Fibroblast of skin of scalp (primary cell): ENCODE data around the gene CHRD.

Source experiments
- DNase-seq: peaks from one replicate; pipeline ENCODE4 v3.0.0-alpha.2; 2013

Gene CHRD

GRCh38 chr3:184361532-184361931 lies 18.3 kb upstream of the CHRD start, which contains the start of the genes CLCN2 and POLR2H:
Gene CLCN2 (minus strand): TSS chr3:184361605. CDS start chr3:184361479, 126 bp downstream.
Gene POLR2H (plus strand): TSS chr3:184361710. CDS start chr3:184363493, 1,783 bp downstream.
- peak; percentile 63 for DNase-seq

GRCh38 chr3:184361932-184362667 lies 17.8 kb upstream of the CHRD start:
- no peak for DNase-seq

GRCh38 chr3:184362668-184363546 lies 16.9 kb upstream of the CHRD start:
- peak; percentile 97 for DNase-seq

- peak; percentile 55 for DNase-seq
Observed at GRCh38 chr3:184366619-184367289, 13.1 kb upstream of the CHRD start.

GRCh38 chr3:184368116-184368515 lies 11.7 kb upstream of the CHRD start:
- no peak for DNase-seq

GRCh38 chr3:184368586-184369183 lies 11.2 kb upstream of the CHRD start:
- peak; percentile 53 for DNase-seq

GRCh38 chr3:184371570-184372018 lies 8.3 kb upstream of the CHRD start:
- DNase-seq: peak; percentile 88

GRCh38 chr3:184372296-184372821 lies 7.5 kb upstream of the CHRD start:
- no peak for DNase-seq

- no peak for DNase-seq
Observed at GRCh38 chr3:184372911-184373310, 6.9 kb upstream of the CHRD start.

- DNase-seq: no peak
Observed at GRCh38 chr3:184373422-184373821, 6.4 kb upstream of the CHRD start.

GRCh38 chr3:184375747-184376461 lies 4.0 kb upstream of the CHRD start:
- no peak for DNase-seq

GRCh38 chr3:184377374-184377773 lies 2.5 kb upstream of the CHRD start:
- DNase-seq: no peak

GRCh38 chr3:184377882-184378445 lies 1.9 kb upstream of the CHRD start, which contains the start of gene THPO:
Gene THPO (minus strand): TSS chr3:184378207. CDS start chr3:184376259, 1,948 bp downstream.
- DNase-seq: no peak

GRCh38 chr3:184378651-184379357 lies 1.1 kb upstream of the CHRD start:
- DNase-seq: no peak

GRCh38 chr3:184380185-184380626 lies 352 bp downstream of the CHRD start:
- DNase-seq: peak; percentile 47

- DNase-seq: no peak
Observed at GRCh38 chr3:184380627-184381260, 890 bp downstream of the CHRD start.

GRCh38 chr3:184381261-184382224 lies 1.7 kb downstream of the CHRD start:
- DNase-seq: no peak

GRCh38 chr3:184382326-184383032 lies 2.6 kb downstream of the CHRD start:
- no peak for DNase-seq
